ACHN (cell line): ENCODE data around the gene MID2.
A peak's percentile ranks its signal among the peaks of the same experiment; 100 is the strongest.
"Not testable (repeated sequence)": the region's sequence is repeated elsewhere in the genome, so short reads cannot be mapped to it uniquely, and the experiment has no call there.

Experiments
- DNase-seq: peaks from one replicate; pipeline ENCODE4 v3.0.0-alpha.2; 2015
- in situ Hi-C: cut with HindIII; loops from 2 replicates; pipeline ENCODE4 v1.10.0; 2017; ENCODE audit warnings: low sequenced_read_pairs, low pct_ligation_motif_present, low pct_unique_long_range_greater_than_20kb

The MID2 gene

GRCh38 chrX:107834275-107835201, 8.9 kb downstream of the MID2 start:
- no peak for DNase-seq
- in situ Hi-C loops, result no loop called here

- no peak for DNase-seq
- in situ Hi-C loops, result no loop called here
Observed at GRCh38 chrX:107836958-107837357, 11.3 kb downstream of the MID2 start.

- no peak for DNase-seq
- in situ Hi-C loops, result no loop called here
Observed at GRCh38 chrX:107840971-107841370, 15.3 kb downstream of the MID2 start.

- DNase-seq, result no peak
- in situ Hi-C loops, result no loop called here
Observed at GRCh38 chrX:107842715-107843400, 17.2 kb downstream of the MID2 start.

- in situ Hi-C loops, result no loop called here
- DNase-seq, result no peak
Observed at GRCh38 chrX:107845625-107846024, 20.0 kb downstream of the MID2 start.

- in situ Hi-C loops, result no loop called here
- DNase-seq, result no peak
Observed at GRCh38 chrX:107848591-107848990, 22.9 kb downstream of the MID2 start.

- in situ Hi-C loops, result no loop called here
- DNase-seq, result no peak
Observed at GRCh38 chrX:107849747-107850421, 24.2 kb downstream of the MID2 start.

GRCh38 chrX:107850422-107850765, 24.7 kb downstream of the MID2 start:
- no peak for DNase-seq
- in situ Hi-C loops, result no loop called here

- in situ Hi-C loops, result no loop called here
- DNase-seq, result no peak
Observed at GRCh38 chrX:107851215-107851614, 25.5 kb downstream of the MID2 start.

- DNase-seq, in situ Hi-C loops: not testable (repeated sequence)
Observed at GRCh38 chrX:107851665-107852064, 26.0 kb downstream of the MID2 start.

- DNase-seq, result no peak
- in situ Hi-C loops, result no loop called here
Observed at GRCh38 chrX:107856289-107856688, 30.6 kb downstream of the MID2 start.

- in situ Hi-C loops, DNase-seq: not testable (repeated sequence)
Observed at GRCh38 chrX:107857041-107857440, 31.4 kb downstream of the MID2 start.

GRCh38 chrX:107857837-107858236, 32.2 kb downstream of the MID2 start:
- no peak for DNase-seq
- in situ Hi-C loops, result no loop called here

- DNase-seq, result no peak
- in situ Hi-C loops, result no loop called here
Observed at GRCh38 chrX:107861056-107861455, 35.4 kb downstream of the MID2 start.

GRCh38 chrX:107871136-107871535, 45.5 kb downstream of the MID2 start:
- in situ Hi-C loops, result no loop called here
- peak; percentile 7 for DNase-seq

- DNase-seq, result no peak
- in situ Hi-C loops, result no loop called here
Observed at GRCh38 chrX:107878106-107878505, 52.4 kb downstream of the MID2 start.

- DNase-seq, result peak; percentile 52
- in situ Hi-C loops, result no loop called here
Observed at GRCh38 chrX:107880054-107880610, 54.5 kb downstream of the MID2 start.

GRCh38 chrX:107894038-107894437, 68.4 kb downstream of the MID2 start:
- in situ Hi-C loops, result no loop called here
- DNase-seq, result peak; percentile 60

- in situ Hi-C loops, result no loop called here
- no peak for DNase-seq
Observed at GRCh38 chrX:107902721-107903120, 77.1 kb downstream of the MID2 start.
